H9 (cell line): Measurements from ENCODE around the gene UGT1A3. TPM values are rescaled to one million over a fixed set of nuclear protein-coding genes. Genes with fewer than 3 reads are reported as not detected.
A peak's percentile ranks its signal among the peaks of the same experiment; 100 is the strongest.
"Not testable (repeated sequence)": the region's sequence is repeated elsewhere in the genome, so short reads cannot be mapped to it uniquely, and the experiment has no call there.

Experiments
- DNase-seq: peaks from one replicate; pipeline ENCODE4 v3.0.0-alpha.2; 2017
- H2AFZ ChIP-seq: one replicate; pipeline ENCODE4 v1.6.1; 2013; ENCODE audit warnings: mild to moderate bottlenecking, low read length, control low read depth, moderate library complexity
- H2AK5ac ChIP-seq: 2 replicates; pipeline ENCODE4 v1.6.1; 2013; ENCODE audit warnings: low read length, control low read depth, mixed read lengths; ENCODE audit not compliant: insufficient read length
- H2BK120ac ChIP-seq: one replicate; pipeline ENCODE4 v1.6.1; 2013; ENCODE audit warnings: low read depth, mild to moderate bottlenecking, low read length, control low read depth, inconsistent platforms; ENCODE audit not compliant: poor library complexity, severe bottlenecking
- H2BK12ac ChIP-seq: 2 replicates; pipeline ENCODE4 v1.6.1; 2013; ENCODE audit warnings: low read length, control low read depth, mixed read lengths, low read depth; ENCODE audit not compliant: insufficient read length
- H2BK15ac ChIP-seq: 2 replicates; pipeline ENCODE4 v1.6.1; 2013; ENCODE audit warnings: low read depth, low read length, control low read depth
- H2BK20ac ChIP-seq: one replicate; pipeline ENCODE4 v1.6.1; 2013; ENCODE audit warnings: low read depth, mild to moderate bottlenecking, low read length, control low read depth, inconsistent platforms; ENCODE audit not compliant: poor library complexity, severe bottlenecking
- H2BK5ac ChIP-seq: 2 replicates; pipeline ENCODE4 v1.6.1; 2013; ENCODE audit warnings: low read length, control low read depth, mixed read lengths; ENCODE audit not compliant: insufficient read length
- H3K14ac ChIP-seq: 2 replicates; pipeline ENCODE4 v1.6.1; 2013; ENCODE audit warnings: low read length, control low read depth; ENCODE audit not compliant: insufficient read depth
- H3K18ac ChIP-seq: 2 replicates; pipeline ENCODE4 v1.6.1; 2013; ENCODE audit warnings: low read depth, mild to moderate bottlenecking, mixed read lengths, low read length, control low read depth; ENCODE audit not compliant: insufficient read length
- H3K23ac ChIP-seq: 2 replicates; pipeline ENCODE4 v1.6.1; 2013; ENCODE audit warnings: low read length, control low read depth, mixed read lengths, low read depth; ENCODE audit not compliant: insufficient read length
- H3K23me2 ChIP-seq: 2 replicates; pipeline ENCODE4 v1.6.1; 2013; ENCODE audit warnings: low read depth, mild to moderate bottlenecking, mixed read lengths, low read length, control low read depth; ENCODE audit not compliant: insufficient read length, poor library complexity, severe bottlenecking
- H3K27ac ChIP-seq: 2 replicates; pipeline ENCODE4 v1.5.1; 2013; ENCODE audit warnings: low read length, control low read depth, mixed read lengths, low read depth; ENCODE audit not compliant: insufficient read length
- H3K27me3 ChIP-seq: 2 replicates; pipeline ENCODE4 v1.6.1; 2013; ENCODE audit warnings: low read length, control low read depth, inconsistent platforms; ENCODE audit not compliant: insufficient read depth
- H3K4ac ChIP-seq: 2 replicates; pipeline ENCODE4 v1.6.1; 2013; ENCODE audit warnings: low read depth, mild to moderate bottlenecking, control low read depth, inconsistent platforms, low read length, moderate library complexity
- H3K4me1 ChIP-seq: 2 replicates; pipeline ENCODE4 v1.6.1; 2013; ENCODE audit warnings: low read length, control low read depth, inconsistent platforms; ENCODE audit not compliant: insufficient read depth
- H3K4me2 ChIP-seq: 2 replicates; pipeline ENCODE4 v1.6.1; 2013; ENCODE audit warnings: low read length, control low read depth, mixed read lengths; ENCODE audit not compliant: insufficient read length, insufficient read depth
- H3K56ac ChIP-seq: 2 replicates; pipeline ENCODE4 v1.6.1; 2013; ENCODE audit warnings: low read depth, mild to moderate bottlenecking, mixed read lengths, low read length, control low read depth; ENCODE audit not compliant: insufficient read length
- H3K79me1 ChIP-seq: 2 replicates; pipeline ENCODE4 v1.6.1; 2013; ENCODE audit warnings: low read depth, mild to moderate bottlenecking, moderate library complexity, low read length, control low read depth, inconsistent platforms; ENCODE audit not compliant: insufficient read depth, poor library complexity, severe bottlenecking
- H3K79me2 ChIP-seq: 2 replicates; pipeline ENCODE4 v1.6.1; 2013; ENCODE audit warnings: low read length, control low read depth, inconsistent platforms; ENCODE audit not compliant: insufficient read depth
- H3K9ac ChIP-seq: 2 replicates; pipeline ENCODE4 v1.6.1; 2013; ENCODE audit warnings: low read length, control low read depth, mixed read lengths; ENCODE audit not compliant: insufficient read length; ENCODE audit errors: extremely low read depth
- H3K9me3 ChIP-seq: one replicate; pipeline ENCODE4 v1.6.1; 2013; ENCODE audit warnings: low read depth, low read length, inconsistent platforms; ENCODE audit not compliant: control insufficient read depth
- H3T11ph ChIP-seq: one replicate; pipeline ENCODE4 v1.6.1; 2013; ENCODE audit warnings: mild to moderate bottlenecking, low read length, control low read depth, inconsistent platforms
- H4K20me1 ChIP-seq: one replicate; pipeline ENCODE4 v1.6.1; 2013; ENCODE audit not compliant: control insufficient read depth, insufficient read length, insufficient read depth
- H4K5ac ChIP-seq: 2 replicates; pipeline ENCODE4 v1.6.1; 2013; ENCODE audit warnings: low read depth, mild to moderate bottlenecking, mixed read lengths, low read length, control low read depth; ENCODE audit not compliant: insufficient read length
- H4K8ac ChIP-seq: replicated peaks from 2 replicates; pipeline ENCODE4 v1.6.1; 2013; ENCODE audit warnings: low read length, control low read depth, mixed read lengths, low read depth; ENCODE audit not compliant: insufficient read length
- H4K91ac ChIP-seq: 2 replicates; pipeline ENCODE4 v1.6.1; 2013; ENCODE audit warnings: low read depth, mild to moderate bottlenecking, moderate library complexity, mixed read lengths, low read length, control low read depth; ENCODE audit not compliant: insufficient read length
- H3K27ac Mint-ChIP-seq, 3 experiments: 2 replicates in 2 of 3; 3 replicates in 1 of 3; pipeline ENCODE4 v1.8.0; 2020 to 2021; ENCODE audit warnings: mixed read lengths in 3 of 3, mild to moderate bottlenecking in 1 of 3, moderate library complexity in 1 of 3
- H3K27me3 Mint-ChIP-seq: 2 replicates; pipeline ENCODE4 v1.8.0; 2021; ENCODE audit warnings: low read depth, mild to moderate bottlenecking, moderate library complexity, mixed read lengths
- H3K36me3 Mint-ChIP-seq, 3 experiments: 2 replicates in 2 of 3; 3 replicates in 1 of 3; pipeline ENCODE4 v1.8.0; 2020 to 2021; ENCODE audit warnings: low read depth in 3 of 3, mixed read lengths in 3 of 3; ENCODE audit not compliant: insufficient read depth in 1 of 3
- H3K4me1 Mint-ChIP-seq, 2 experiments: 2 replicates each; pipeline ENCODE4 v1.8.0; 2020; ENCODE audit warnings: mixed read lengths in 2 of 2
- H3K4me3 Mint-ChIP-seq, 2 experiments: 2 replicates in 1 of 2; 3 replicates in 1 of 2; pipeline ENCODE4 v1.8.0; 2020 to 2021; ENCODE audit warnings: mild to moderate bottlenecking in 2 of 2, mixed read lengths in 2 of 2, moderate library complexity in 1 of 2
- H3K9me3 Mint-ChIP-seq, 2 experiments: 2 replicates in 1 of 2; 3 replicates in 1 of 2; pipeline ENCODE4 v1.8.0; 2020; ENCODE audit warnings: mild to moderate bottlenecking in 2 of 2, mixed read lengths in 2 of 2, moderate library complexity in 1 of 2
- CTCF ChIP-seq: fragments of 200-600 bp; sonication (generic); conservative IDR thresholded peaks from 3 replicates; pipeline ENCODE4 v1.8.0; 2021; ENCODE audit warnings: antibody characterized with exemption, mild to moderate bottlenecking
- WGBS: extraction: QIAGEN DNeasy Blood & Tissue Kit; methylation state at CpG from one replicate; pipeline ENCODE4 v1.1.7; 2013; ENCODE audit warnings: missing lambda C conversion rate, low lambda C conversion rate, mixed read lengths; ENCODE audit not compliant: insufficient read length; ENCODE audit errors: extremely low coverage; 5-methylcytosine and 5-hydroxymethylcytosine counted together
- total RNA-seq: library from RNA; stranded (reverse); gene quantifications from 2 replicates; pipeline ENCODE4 v1.2.1, GENCODE V29; 2021

Gene UGT1A3
- total RNA-seq, 1 experiment from 2014 or later: not detected

DNA sequence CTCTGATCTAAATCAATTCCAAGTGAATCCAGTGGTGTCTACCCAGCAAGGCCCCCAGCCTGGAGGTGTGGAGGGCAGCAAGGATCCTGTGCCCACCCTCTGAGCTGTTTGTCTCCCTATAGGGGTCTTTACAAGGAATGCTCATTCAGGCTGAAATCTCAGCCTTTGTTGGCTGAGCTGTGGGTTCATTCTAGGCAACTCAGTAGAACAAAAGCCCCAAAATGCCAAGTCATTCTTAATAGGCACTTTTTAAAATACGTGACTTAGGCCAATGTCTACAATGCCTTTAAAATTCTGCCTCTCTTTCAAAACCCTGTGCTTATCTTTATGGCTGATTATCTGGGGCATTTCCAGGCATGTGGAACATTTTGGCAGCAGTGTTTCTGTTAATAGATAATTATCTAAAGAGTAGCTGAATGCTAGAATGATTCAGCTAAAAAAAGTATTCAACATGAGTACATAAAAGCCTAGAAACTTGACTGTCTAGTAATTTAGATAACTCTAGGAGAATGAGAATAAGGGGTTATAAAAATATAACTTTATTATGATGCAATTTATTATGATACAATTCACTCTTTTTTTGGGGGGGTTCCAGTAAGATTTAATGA is 28.7 kb upstream of the UGT1A3 start:
- no peak overlapping the region for H3K56ac ChIP-seq
- H3K4ac ChIP-seq: no peak overlapping the region
- Mint-ChIP-seq H3K27me3 (no peaks in the 10 kb centered on the region), H3K27ac (peak overlapping the region in 2 of 3 experiments; percentile 88 to 92; a peak in 4 of 7 replicates), H3K4me1 (peaks cover 14 to 20% of the 10 kb centered on the region in 2 experiments), H3K36me3 (peaks cover 0 to 10% (median 1%) of the 10 kb centered on the region in 3 experiments; a peak in 3 of 7 replicates), H3K9me3 (peaks cover 4 to 11% of the 10 kb centered on the region in 2 experiments; a peak in 3 of 5 replicates), H3K4me3 (no peak overlapping the region)
- no peak overlapping the region for H2AFZ ChIP-seq
- H3K14ac ChIP-seq: no peak overlapping the region; the same call in 1 of the 2 replicates
- no peak overlapping the region for H4K91ac ChIP-seq
- no peaks in the 10 kb centered on the region for H3K9me3 ChIP-seq
- no peak overlapping the region for H3T11ph ChIP-seq
- no peak overlapping the region for H2BK120ac ChIP-seq
- H3K4me2 ChIP-seq: no peak overlapping the region
- H2BK20ac ChIP-seq: no peak overlapping the region
- no peak overlapping the region for H3K9ac ChIP-seq
- H3K79me1 ChIP-seq: no peaks in the 10 kb centered on the region
- no peak overlapping the region for H2BK5ac ChIP-seq
- no peak overlapping the region for H4K5ac ChIP-seq
- no peak overlapping the region for H2AK5ac ChIP-seq
- H2BK15ac ChIP-seq: 0 out of 2 replicates have a peak overlapping the region, but pooled peaks have one; percentile 31
- DNase-seq: no peak
- H3K4me1 ChIP-seq: no peaks in the 10 kb centered on the region
- no peak overlapping the region for H3K23ac ChIP-seq
- H3K18ac ChIP-seq: no peak overlapping the region
- H3K23me2 ChIP-seq: no peaks in the 10 kb centered on the region
- no peak overlapping the region for H3K27ac ChIP-seq
- no CpG with 5 or more reads among the region's 1 CpG for WGBS
- no peak overlapping the region for H4K8ac ChIP-seq
- no peak overlapping the region for H2BK12ac ChIP-seq
- H4K20me1 ChIP-seq: no peaks in the 10 kb centered on the region
- H3K27me3 ChIP-seq: no peaks in the 10 kb centered on the region
- TF ChIP-seq CTCF: no peak
- H3K79me2 ChIP-seq: no peaks in the 10 kb centered on the region

DNA sequence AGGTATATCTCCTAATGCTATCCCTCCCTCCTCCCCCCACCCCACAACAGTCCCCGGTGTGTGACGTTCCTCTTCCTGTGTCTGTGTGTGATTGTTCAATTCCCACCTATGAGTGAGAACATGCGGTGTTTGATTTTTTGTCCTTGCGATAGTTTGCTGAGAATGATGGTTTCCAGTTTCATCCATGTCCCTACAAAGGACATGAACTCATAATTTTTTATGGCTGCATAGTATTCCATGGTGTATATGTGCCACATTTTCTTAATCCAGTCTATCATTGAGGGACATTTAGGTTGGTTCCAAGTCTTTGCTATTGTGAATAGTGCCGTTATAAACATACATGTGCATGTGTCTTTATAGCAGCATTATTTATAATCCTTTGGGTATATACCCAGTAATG is 28.0 kb upstream of the UGT1A3 start:
- not testable (repeated sequence) for H2BK120ac ChIP-seq, DNase-seq, H3T11ph ChIP-seq, H2BK20ac ChIP-seq, H3K4me2 ChIP-seq, H2BK12ac ChIP-seq, H3K4ac ChIP-seq, H3K9me3 ChIP-seq, H3K27ac ChIP-seq, H4K20me1 ChIP-seq, H3K4me1 ChIP-seq, H3K4me3 Mint-ChIP-seq, H3K36me3 Mint-ChIP-seq, H3K27me3 Mint-ChIP-seq, H3K23me2 ChIP-seq, H3K79me2 ChIP-seq, H4K5ac ChIP-seq, H3K27ac Mint-ChIP-seq, H2AFZ ChIP-seq, H3K56ac ChIP-seq, H2AK5ac ChIP-seq, H3K23ac ChIP-seq, H4K91ac ChIP-seq, H3K79me1 ChIP-seq, H2BK15ac ChIP-seq, H4K8ac ChIP-seq, H3K18ac ChIP-seq, H3K9ac ChIP-seq, H2BK5ac ChIP-seq, H3K27me3 ChIP-seq, H3K14ac ChIP-seq
- H3K4me1 Mint-ChIP-seq: peaks cover 14 to 20% of the 10 kb centered on the region in 2 experiments
- WGBS: no CpG with 5 or more reads among the region's 5 CpGs
- peaks cover 4 to 11% of the 10 kb centered on the region in 2 experiments; a peak in 3 of 5 replicates for H3K9me3 Mint-ChIP-seq
